ENCODE measurements around the gene KLF3.

KLF3 gene

GRCh38 chr4:38740303-38740702, 76.3 kb downstream of the KLF3 start:
- DNase-seq (ENCODE audit: low spot score): no peak
- in situ Hi-C loops (cut with MboI; ENCODE audit: low pct_unique_long_range_greater_than_20kb, low sequenced_read_pairs, unreplicated experiment): loop anchor here (25.0 kb wide), 2 partner anchors 678 to 928 kb away; no protein-coding TSS in a partner anchor
- no peak for TF ChIP-seq CTCF (IDR thresholded peaks at IDR 0.05; ENCODE audit: extremely low read depth, insufficient read depth, missing control alignments)

GRCh38 chr4:38743866-38744265, 79.9 kb downstream of the KLF3 start:
- TF ChIP-seq CTCF (IDR thresholded peaks at IDR 0.05; ENCODE audit: extremely low read depth, insufficient read depth, missing control alignments): no peak
- in situ Hi-C loops (cut with MboI; ENCODE audit: low pct_unique_long_range_greater_than_20kb, low sequenced_read_pairs, unreplicated experiment): loop anchor here (25.0 kb wide), 2 partner anchors 682 to 932 kb away; no protein-coding TSS in a partner anchor
- no peak for DNase-seq (ENCODE audit: low spot score)

- no peak for DNase-seq (ENCODE audit: low spot score)
- in situ Hi-C loops (cut with MboI; ENCODE audit: low pct_unique_long_range_greater_than_20kb, low sequenced_read_pairs, unreplicated experiment): loop anchor here (25.0 kb wide), 2 partner anchors 684 to 934 kb away; no protein-coding TSS in a partner anchor
- no peak for TF ChIP-seq CTCF (IDR thresholded peaks at IDR 0.05; ENCODE audit: extremely low read depth, insufficient read depth, missing control alignments)
These were observed 81.9 kb downstream of the KLF3 start for GRCh38 chr4:38745881-38746280.

- no peak for TF ChIP-seq CTCF (IDR thresholded peaks at IDR 0.05; ENCODE audit: extremely low read depth, insufficient read depth, missing control alignments)
- no peak for DNase-seq (ENCODE audit: low spot score)
- in situ Hi-C loops (cut with MboI; ENCODE audit: low pct_unique_long_range_greater_than_20kb, low sequenced_read_pairs, unreplicated experiment): loop anchor here (25.0 kb wide), 2 partner anchors 685 to 935 kb away; no protein-coding TSS in a partner anchor
These were observed 83.6 kb downstream of the KLF3 start for GRCh38 chr4:38747629-38748028.

GRCh38 chr4:38749336-38749735, 85.3 kb downstream of the KLF3 start:
- no peak for DNase-seq (ENCODE audit: low spot score)
- in situ Hi-C loops (cut with MboI; ENCODE audit: low pct_unique_long_range_greater_than_20kb, low sequenced_read_pairs, unreplicated experiment): loop anchor here (25.0 kb wide), 2 partner anchors 687 to 937 kb away; no protein-coding TSS in a partner anchor
- no peak for TF ChIP-seq CTCF (IDR thresholded peaks at IDR 0.05; ENCODE audit: extremely low read depth, insufficient read depth, missing control alignments)

Data from GM13977 (cell line).